Transverse colon (tissue), 4 donors: ENCODE measurements around the gene ZNF423. TPM values are rescaled to one million over a fixed set of nuclear protein-coding genes. Genes with fewer than 3 reads are reported as not detected.
A peak's percentile ranks its signal among the peaks of the same experiment; 100 is the strongest.

ENCODE experiments used
- DNase-seq: peaks from one replicate; pipeline ENCODE4 v3.0.0-alpha.2; 2019
- H3K27ac ChIP-seq, 4 donors: fragments of 200-600 bp; sonication (generic); 2 replicates each; pipeline ENCODE4 v1.5.1; 2016 to 2018; ENCODE audit warnings: inconsistent platforms in 4 of 4
- H3K27me3 ChIP-seq: fragments of 200-600 bp; sonication (generic); 2 replicates; pipeline ENCODE4 v1.5.1; 2017; ENCODE audit warnings: inconsistent platforms
- H3K36me3 ChIP-seq, 4 donors: fragments of 200-600 bp; sonication (generic); 2 replicates each; pipeline ENCODE4 v1.5.1; 2017 to 2019; ENCODE audit warnings: inconsistent platforms in 4 of 4
- H3K4me1 ChIP-seq, 4 donors: fragments of 200-600 bp; sonication (generic); 2 replicates each; pipeline ENCODE4 v1.5.1; 2017 to 2020; ENCODE audit warnings: inconsistent platforms in 4 of 4
- H3K4me3 ChIP-seq, 4 donors: fragments of 200-600 bp; sonication (generic); 1 replicate in 1 of 4; 2 replicates in 3 of 4; pipeline versions ENCODE4 v1.5.1 to v1.6.1; 2017 to 2019; ENCODE audit warnings: inconsistent platforms in 4 of 4
- H3K9me3 ChIP-seq, 2 donors: fragments of 200-600 bp; sonication (generic); 2 replicates each; pipeline ENCODE4 v1.5.1; 2017 to 2019; ENCODE audit warnings: inconsistent platforms in 2 of 2
- EP300 ChIP-seq: sonication (generic); formaldehyde crosslinking; IDR thresholded peaks from one replicate; pipeline ENCODE4 v1.6.1; 2017; ENCODE audit warnings: antibody characterized with exemption, low read depth
- POLR2A ChIP-seq: fragments of 450-650 bp; IDR thresholded peaks from one replicate; pipeline ENCODE4 v1.6.1; 2016; ENCODE audit warnings: antibody characterized with exemption, mild to moderate bottlenecking, moderate library complexity
- POLR2AphosphoS5 ChIP-seq, 3 donors: sonication (generic); formaldehyde crosslinking; IDR thresholded peaks; one replicate each; pipeline ENCODE4 v1.6.1; 2016; ENCODE audit warnings: antibody characterized with exemption in 3 of 3
- WGBS, 2 donors: methylation state at CpG; one replicate each; pipeline ENCODE4 v1.1.5; 2018; ENCODE audit warnings: low coverage in 1 of 2; 5-methylcytosine and 5-hydroxymethylcytosine counted together
- in situ Hi-C, 4 donors: fragments of 200-750 bp; cut with MboI; loops; one replicate each; pipeline versions ENCODE4 v1.15.0 to v1.15.1; 2017; ENCODE audit warnings: low sequenced_read_pairs in 3 of 4, low pct_ligation_motif_present in 1 of 4, low pct_unique_long_range_greater_than_20kb in 1 of 4
- intact Hi-C: fragments of 100-400 bp; cut with DNase I; formaldehyde crosslinking; loops from one replicate; pipeline ENCODE4 v1.15.1; 2023; ENCODE audit warnings: low total_unique reads
- total RNA-seq, 4 donors: library from RNA; depleted of rRNA; stranded (reverse); fragments of >200 nt; gene quantifications; one replicate each; pipeline ENCODE4 v1.1.0, GENCODE V29; 2016
- TF ChIP-seq, protein P1 (sequence below), 5 experiments: fragments of 200-600 bp in 3 of 5; fragments of 450-650 bp in 2 of 5; sonication (generic) in 3 of 5; IDR thresholded peaks; 1 replicate in 2 of 5; 2 replicates in 3 of 5; pipeline ENCODE4 v1.5.1; 2016 to 2017; ENCODE audit warnings: antibody characterized with exemption in 5 of 5, inconsistent platforms in 3 of 5, mild to moderate bottlenecking in 2 of 5, moderate library complexity in 1 of 5

ZNF423 gene
- total RNA-seq, 4 donors from 2014 or later, result 4.9 to 13.1 (median 7.2) TPM

DNA sequence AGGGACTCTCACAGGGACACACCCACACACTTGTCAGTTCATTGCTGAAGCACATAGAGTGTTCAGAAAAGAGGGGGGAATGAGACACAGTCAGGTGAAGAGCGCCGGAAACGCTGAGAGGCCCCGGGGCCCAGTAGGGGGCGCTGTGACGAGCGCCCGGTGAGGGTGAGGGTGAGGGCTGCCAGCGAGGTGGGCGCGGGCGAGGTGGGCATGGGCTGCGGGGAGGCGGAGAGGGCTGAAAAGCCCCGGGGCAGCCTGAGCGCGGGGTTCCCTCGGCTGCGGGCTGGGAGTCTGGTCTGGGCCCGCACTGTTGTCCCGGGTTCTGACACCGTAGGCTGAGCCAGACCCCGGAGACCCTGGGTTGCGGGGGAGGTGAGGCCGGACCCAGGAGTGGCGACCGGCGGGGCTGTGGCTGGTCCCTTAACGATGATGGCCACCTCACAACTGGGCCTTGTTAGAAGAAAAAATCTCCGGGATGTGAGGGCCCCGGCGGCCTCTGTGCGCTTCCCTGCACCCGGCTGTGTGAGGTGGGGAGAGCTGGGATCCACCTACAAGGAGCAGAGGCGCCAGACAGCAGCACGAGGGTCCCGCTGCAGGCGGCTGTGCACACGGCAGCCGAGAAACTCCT, 390.9 kb downstream of the ZNF423 start:
- no peak for DNase-seq
- TF ChIP-seq POLR2A, result no peak
- TF ChIP-seq, protein P1, sequence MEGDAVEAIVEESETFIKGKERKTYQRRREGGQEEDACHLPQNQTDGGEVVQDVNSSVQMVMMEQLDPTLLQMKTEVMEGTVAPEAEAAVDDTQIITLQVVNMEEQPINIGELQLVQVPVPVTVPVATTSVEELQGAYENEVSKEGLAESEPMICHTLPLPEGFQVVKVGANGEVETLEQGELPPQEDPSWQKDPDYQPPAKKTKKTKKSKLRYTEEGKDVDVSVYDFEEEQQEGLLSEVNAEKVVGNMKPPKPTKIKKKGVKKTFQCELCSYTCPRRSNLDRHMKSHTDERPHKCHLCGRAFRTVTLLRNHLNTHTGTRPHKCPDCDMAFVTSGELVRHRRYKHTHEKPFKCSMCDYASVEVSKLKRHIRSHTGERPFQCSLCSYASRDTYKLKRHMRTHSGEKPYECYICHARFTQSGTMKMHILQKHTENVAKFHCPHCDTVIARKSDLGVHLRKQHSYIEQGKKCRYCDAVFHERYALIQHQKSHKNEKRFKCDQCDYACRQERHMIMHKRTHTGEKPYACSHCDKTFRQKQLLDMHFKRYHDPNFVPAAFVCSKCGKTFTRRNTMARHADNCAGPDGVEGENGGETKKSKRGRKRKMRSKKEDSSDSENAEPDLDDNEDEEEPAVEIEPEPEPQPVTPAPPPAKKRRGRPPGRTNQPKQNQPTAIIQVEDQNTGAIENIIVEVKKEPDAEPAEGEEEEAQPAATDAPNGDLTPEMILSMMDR (IDR thresholded peaks at IDR 0.05), result peak in 2 of 5 experiments; percentile 19 to 26
- WGBS, 2 donors, result 31 to 38% methylated on average over 7 to 35 of the region's 40 CpGs
- in situ Hi-C loops (no loop called here), intact Hi-C loops (no loop called here)
- Histone ChIP-seq H3K27me3 (peaks cover 31% of the 10 kb centered on the region), H3K4me3 (no peak overlapping the region), H3K27ac (no peak overlapping the region), H3K4me1 (no peaks in the 10 kb centered on the region), H3K9me3 (no peaks in the 10 kb centered on the region), H3K36me3 (no peaks in the 10 kb centered on the region)

DNA sequence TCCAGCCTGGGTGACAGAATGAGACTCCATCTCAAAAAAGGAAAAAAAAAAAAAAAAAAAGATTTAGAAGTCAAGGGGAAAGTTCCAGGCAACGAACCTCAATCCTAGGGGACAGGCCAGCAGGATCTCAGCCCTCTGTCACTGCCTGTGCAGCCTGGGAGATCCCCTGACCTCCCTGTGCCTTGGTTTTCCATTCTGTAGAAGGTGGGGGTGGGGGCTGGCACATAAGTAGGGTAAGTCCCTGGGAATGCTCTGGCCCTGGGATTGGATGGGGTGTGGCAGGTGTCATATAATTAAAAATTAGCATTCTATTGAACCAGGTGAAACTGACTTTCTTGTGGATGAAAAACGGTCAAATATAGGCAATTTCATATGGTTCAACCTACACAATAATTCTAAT, 391.8 kb downstream of the ZNF423 start:
- H3K27me3 ChIP-seq, result peaks cover 31% of the 10 kb centered on the region
- no peaks in the 10 kb centered on the region for H3K9me3 ChIP-seq
- TF ChIP-seq EP300 (no peak), POLR2A (no peak), POLR2AphosphoS5 (IDR thresholded peaks at IDR 0.05) (no peak)
- TF ChIP-seq, protein P1 (IDR thresholded peaks at IDR 0.05), result no peak
- H3K36me3 ChIP-seq, result no peaks in the 10 kb centered on the region
- in situ Hi-C loops, result no loop called here
- no peak overlapping the region for H3K4me3 ChIP-seq
- DNase-seq, result no peak
- WGBS, 2 donors, result 52 to 80% methylated on average over 1 to 2 of the region's 2 CpGs
- intact Hi-C loops, result no loop called here
- no peak overlapping the region for H3K27ac ChIP-seq
- no peaks in the 10 kb centered on the region for H3K4me1 ChIP-seq

DNA sequence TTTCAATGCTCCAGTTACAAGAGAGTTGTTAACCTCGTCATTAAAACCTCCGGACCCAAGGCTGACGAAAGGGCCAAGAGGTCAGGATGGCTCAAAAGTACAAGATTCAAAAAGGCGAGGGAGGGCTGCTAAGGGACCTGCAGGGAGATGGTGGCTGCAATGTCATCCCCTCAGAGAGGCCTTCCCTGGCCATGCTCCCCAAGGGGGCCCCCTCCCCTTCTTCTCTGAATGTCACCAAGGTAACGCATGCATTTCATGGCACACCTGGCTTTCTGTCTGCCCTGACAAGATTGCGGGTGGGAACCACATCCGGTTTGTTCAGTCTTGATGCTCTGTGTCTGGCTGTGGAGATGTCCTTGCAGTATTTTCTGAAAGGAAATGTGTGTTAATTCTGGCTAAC, 392.4 kb downstream of the ZNF423 start:
- no peaks in the 10 kb centered on the region for H3K9me3 ChIP-seq
- H3K36me3 ChIP-seq, result no peaks in the 10 kb centered on the region
- in situ Hi-C loops (no loop called here), intact Hi-C loops (no loop called here)
- H3K27me3 ChIP-seq, result peaks cover 31% of the 10 kb centered on the region
- WGBS, 2 donors, result 57 to 62% methylated on average over 4 to 7 of the region's 7 CpGs
- H3K4me3 ChIP-seq, result no peak overlapping the region
- TF ChIP-seq, protein P1 (IDR thresholded peaks at IDR 0.05), result no peak
- TF ChIP-seq POLR2A (no peak), POLR2AphosphoS5 (IDR thresholded peaks at IDR 0.05) (no peak), EP300 (no peak)
- no peaks in the 10 kb centered on the region for H3K4me1 ChIP-seq
- DNase-seq, result peak; percentile 72
- peak overlapping the region in 1 of 4 donors; percentile 44 for H3K27ac ChIP-seq

DNA sequence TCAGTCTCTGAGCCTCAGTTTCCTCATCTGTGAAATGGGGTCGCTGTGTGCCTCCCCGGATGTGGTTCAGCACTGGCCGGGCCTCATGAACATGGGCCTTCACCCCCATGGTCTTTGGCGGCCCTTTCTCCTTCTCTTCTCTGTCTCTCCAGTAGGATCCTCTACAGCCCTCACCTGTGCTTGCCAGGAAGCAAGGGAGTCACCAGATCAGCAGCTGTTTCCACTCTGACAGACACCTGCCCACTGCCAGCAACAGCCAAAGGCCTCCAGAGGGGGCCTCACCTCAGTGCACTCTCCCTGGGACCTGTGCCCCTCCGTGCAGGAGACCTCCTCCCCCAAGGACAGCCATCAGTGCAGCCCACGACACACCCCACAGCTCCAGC, 392.9 kb downstream of the ZNF423 start:
- H3K4me3 ChIP-seq, result no peak overlapping the region
- in situ Hi-C loops (no loop called here), intact Hi-C loops (no loop called here)
- H3K27me3 ChIP-seq, result peaks cover 31% of the 10 kb centered on the region
- TF ChIP-seq EP300 (no peak), POLR2AphosphoS5 (IDR thresholded peaks at IDR 0.05) (no peak), POLR2A (no peak)
- TF ChIP-seq, protein P1 (IDR thresholded peaks at IDR 0.05), result no peak
- H3K9me3 ChIP-seq, result no peaks in the 10 kb centered on the region
- no peaks in the 10 kb centered on the region for H3K4me1 ChIP-seq
- no peaks in the 10 kb centered on the region for H3K36me3 ChIP-seq
- peak overlapping the region in 1 of 4 donors; percentile 44 for H3K27ac ChIP-seq
- no peak for DNase-seq
- 58% methylated on average over 6 of the region's 6 CpGs; no CpG with 5 or more reads in 1 of the 2 donors for WGBS, 2 donors
